Pancreas (tissue), 10 donors: ENCODE measurements around the gene RASGRF1. TPM values are rescaled to one million over a fixed set of nuclear protein-coding genes. Genes with fewer than 3 reads are reported as not detected.

ENCODE experiments used
- ATAC-seq, 4 donors: fragments of 200-7000 bp; cut with Tn5 transposase; one replicate each; pipeline versions ENCODE4 v1.8.0 to v1.9.1; 2020; ENCODE audit warnings: mild to moderate bottlenecking in 4 of 4, moderate library complexity in 4 of 4
- DNase-seq, 6 donors: peaks; one replicate each; pipeline ENCODE4 v3.0.0-alpha.2; 2020
- FAIRE-seq: peaks from 2 replicates; lab custom pipeline; 2012; peaks lifted over from hg19 to GRCh38; lab: Jason Lieb, UNC
- H3K27ac ChIP-seq, 4 donors: fragments of 200-600 bp; sonication (generic); 1 replicate in 3 of 4; 2 replicates in 1 of 4; pipeline versions ENCODE4 v1.5.0 to v1.8.0; 2020
- H3K27me3 ChIP-seq, 4 donors: fragments of 200-600 bp; one replicate each; pipeline ENCODE4 v1.8.0; 2021
- H3K36me3 ChIP-seq, 3 donors: fragments of 200-600 bp; sonication (generic) in 1 of 3; one replicate each; pipeline versions ENCODE4 v1.5.0 to v1.8.0; 2020 to 2021
- H3K4me1 ChIP-seq, 3 donors: fragments of 200-600 bp; one replicate each; pipeline ENCODE4 v1.8.0; 2021
- H3K4me3 ChIP-seq, 4 donors: fragments of 200-600 bp; sonication (generic) in 2 of 4; one replicate each; pipeline versions ENCODE4 v1.5.0 to v1.8.0; 2020 to 2021
- H3K9me3 ChIP-seq, 4 donors: fragments of 200-600 bp; one replicate each; pipeline ENCODE4 v1.8.0; 2021
- CTCF ChIP-seq, 4 donors: fragments of 200-600 bp; sonication (generic) in 3 of 4; IDR thresholded peaks; one replicate each; pipeline versions ENCODE4 v1.5.0 to v1.8.0; 2021; ENCODE audit warnings: antibody characterized with exemption in 4 of 4
- WGBS, 2 donors: extraction: QIAGEN DNeasy Blood & Tissue Kit; methylation state at CpG; one replicate each; pipeline ENCODE4 v1.1.7; 2013; 5-methylcytosine and 5-hydroxymethylcytosine counted together
- intact Hi-C, 3 donors: fragments of 100-400 bp; cut with DNase I; formaldehyde crosslinking; loops; one replicate each; pipeline versions ENCODE4 v1.11.1 to v1.14.2; 2022
- polyA plus RNA-seq, 2 donors: library from polyadenylated mRNA; stranded (reverse); fragments of 200-250 nt; gene quantifications; one replicate each; pipeline ENCODE4 v1.2.3, GENCODE V29; 2013
- total RNA-seq, 6 donors: library from RNA; stranded (reverse); fragmentation: NEBNext Ultra II Directional in 4 of 6; extraction: Animal tissue kit (Norgen Biotek cat#: 25700) in 4 of 6; gene quantifications; one replicate each; pipeline versions ENCODE4 v1.2.1 to v1.2.4, GENCODE V29; 2021 to 2023
- donor health status: healthy with polysubstance abuse.
- donor health status: DM: no; HTN: no; CAD: no; lungs with moderate emphysema.
- donor health status: DM: no; HTN: no; CAD: no.
- donor health status: control.
- donor health status: control.
- donor health status: Bipolar disorder and iron deficiency.
- donor health status: DM: yes; HTN: yes; CAD: no.
- donor health status: DM: no; HTN: no; CAD: no.
- donor health status: DM: no; HTN: no; CAD: no.
- donor health status: DM: yes; HTN: yes; CAD: no.

RASGRF1 gene
- total and polyA plus RNA-seq, 8 donors = 0.35 to 8.4 (median 2.1) TPM

GRCh38 chr15:78987556-78988360 lies 102.8 kb downstream of the RASGRF1 start:
- ATAC-seq (peak in 1 of 4 donors; percentile 2), FAIRE-seq (no peak), DNase-seq (no peak)
- intact Hi-C loops = loop anchor here in 1 of 3 donors (10.0 kb wide), 1 partner anchor 53 kb away; no protein-coding TSS in a partner anchor
- 62 to 64% methylated on average over 10 of the region's 10 CpGs for WGBS, 2 donors
- no peaks in the 10 kb centered on the region for H3K27me3 ChIP-seq
- no peak for TF ChIP-seq CTCF (IDR thresholded peaks at IDR 0.05)
- no peaks in the 10 kb centered on the region for H3K36me3 ChIP-seq
- no peak overlapping the region for H3K4me3 ChIP-seq
- peaks cover 0 to 3% (median 0%) of the 10 kb centered on the region in 3 donors for H3K4me1 ChIP-seq
- H3K9me3 ChIP-seq = no peaks in the 10 kb centered on the region
- peak overlapping the region in 2 of 4 donors; percentile 68 to 86 for H3K27ac ChIP-seq

- no peak for DNase-seq
- Histone ChIP-seq H3K9me3 (no peaks in the 10 kb centered on the region), H3K36me3 (no peaks in the 10 kb centered on the region), H3K27ac (no peak overlapping the region), H3K4me3 (no peak overlapping the region), H3K27me3 (no peaks in the 10 kb centered on the region), H3K4me1 (peaks cover 0 to 3% (median 0%) of the 10 kb centered on the region in 3 donors)
- WGBS, 2 donors = 68 to 78% methylated on average over 6 of the region's 6 CpGs
- no peak for TF ChIP-seq CTCF (IDR thresholded peaks at IDR 0.05)
- ATAC-seq = no peak
- FAIRE-seq = no peak
- intact Hi-C loops = loop anchor here in 1 of 3 donors (10.0 kb wide), 1 partner anchor 51 kb away; no protein-coding TSS in a partner anchor
Observed at GRCh38 chr15:78985859-78986475, 104.6 kb downstream of the RASGRF1 start.

GRCh38 chr15:78984041-78984440 lies 106.5 kb downstream of the RASGRF1 start:
- TF ChIP-seq CTCF (IDR thresholded peaks at IDR 0.05) = no peak
- no peak for ATAC-seq
- intact Hi-C loops = loop anchor here in 1 of 3 donors (10.0 kb wide), 1 partner anchor 49 kb away; no protein-coding TSS in a partner anchor
- Histone ChIP-seq H3K36me3 (no peaks in the 10 kb centered on the region), H3K4me3 (no peak overlapping the region), H3K27ac (no peak overlapping the region), H3K9me3 (no peaks in the 10 kb centered on the region), H3K27me3 (no peaks in the 10 kb centered on the region), H3K4me1 (peaks cover 0 to 3% (median 0%) of the 10 kb centered on the region in 3 donors)
- DNase-seq = no peak
- 83 to 87% methylated on average over 1 of the region's 1 CpG for WGBS, 2 donors
- FAIRE-seq = no peak

- no peak for FAIRE-seq
- no peak for ATAC-seq
Observed at GRCh38 chr15:78983146-78983918, 107.2 kb downstream of the RASGRF1 start.

More at GRCh38 chr15:78983146-78983918, 107.2 kb downstream of the RASGRF1 start:
- Histone ChIP-seq H3K9me3 (no peaks in the 10 kb centered on the region), H3K4me1 (no peaks in the 10 kb centered on the region), H3K36me3 (no peaks in the 10 kb centered on the region), H3K27me3 (no peaks in the 10 kb centered on the region), H3K4me3 (no peak overlapping the region), H3K27ac (no peak overlapping the region)
- intact Hi-C loops = loop anchor here in 1 of 3 donors (10.0 kb wide), 1 partner anchor 49 kb away; no protein-coding TSS in a partner anchor
- no peak for DNase-seq
- WGBS, 2 donors = 60 to 77% methylated on average over 5 of the region's 5 CpGs
- TF ChIP-seq CTCF (IDR thresholded peaks at IDR 0.05) = no peak
